Measurements from ENCODE around the gene DIMT1. TPM values are rescaled to one million over a fixed set of nuclear protein-coding genes. Genes with fewer than 3 reads are reported as not detected.

Gene DIMT1
- total RNA-seq, 1 experiment from 2014 or later = 20.8 TPM

- TSS peak; percentile 31 for BruUV-seq (replicated peaks)
- no peak for DNase-seq
- intact Hi-C loops (cut with micrococcal nuclease; ENCODE audit: unreplicated experiment) = no loop called here
- CTCF ChIA-PET = no interaction called here
- Histone ChIP-seq H3K27me3 (ENCODE audit: insufficient read depth, low read depth) (no peaks in the 10 kb centered on the region), H3K4me2 (peak overlapping the region; percentile 90), H3K79me2 (ENCODE audit: low read depth) (peaks cover 60% of the 10 kb centered on the region), H3K36me3 (ENCODE audit: low read depth) (0 out of 2 replicates have a peak, but pooled peaks cover 4% of the 10 kb centered on the region), H3K4me1 (replicated peaks; ENCODE audit: insufficient read depth) (peaks cover 17% of the 10 kb centered on the region), H3K9me3 (ENCODE audit: insufficient read depth, low read depth) (no peaks in the 10 kb centered on the region), H3K9me2 (ENCODE audit: insufficient read depth) (no peaks in the 10 kb centered on the region), H3F3A (ENCODE audit: insufficient read depth, low read depth) (no peaks in the 10 kb centered on the region), H3K27ac (no peak overlapping the region), H2AFZ (no peak overlapping the region), H3K4me3 (peak overlapping the region; percentile 88), H4K20me1 (ENCODE audit: insufficient read depth) (peaks cover 20% of the 10 kb centered on the region)
- POLR2A ChIA-PET (ENCODE audit: unreplicated experiment) = no interaction called here
- TF ChIP-seq, protein P1, sequence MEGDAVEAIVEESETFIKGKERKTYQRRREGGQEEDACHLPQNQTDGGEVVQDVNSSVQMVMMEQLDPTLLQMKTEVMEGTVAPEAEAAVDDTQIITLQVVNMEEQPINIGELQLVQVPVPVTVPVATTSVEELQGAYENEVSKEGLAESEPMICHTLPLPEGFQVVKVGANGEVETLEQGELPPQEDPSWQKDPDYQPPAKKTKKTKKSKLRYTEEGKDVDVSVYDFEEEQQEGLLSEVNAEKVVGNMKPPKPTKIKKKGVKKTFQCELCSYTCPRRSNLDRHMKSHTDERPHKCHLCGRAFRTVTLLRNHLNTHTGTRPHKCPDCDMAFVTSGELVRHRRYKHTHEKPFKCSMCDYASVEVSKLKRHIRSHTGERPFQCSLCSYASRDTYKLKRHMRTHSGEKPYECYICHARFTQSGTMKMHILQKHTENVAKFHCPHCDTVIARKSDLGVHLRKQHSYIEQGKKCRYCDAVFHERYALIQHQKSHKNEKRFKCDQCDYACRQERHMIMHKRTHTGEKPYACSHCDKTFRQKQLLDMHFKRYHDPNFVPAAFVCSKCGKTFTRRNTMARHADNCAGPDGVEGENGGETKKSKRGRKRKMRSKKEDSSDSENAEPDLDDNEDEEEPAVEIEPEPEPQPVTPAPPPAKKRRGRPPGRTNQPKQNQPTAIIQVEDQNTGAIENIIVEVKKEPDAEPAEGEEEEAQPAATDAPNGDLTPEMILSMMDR (conservative IDR thresholded peaks at IDR 0.05) = no peak
- no peak for TF ChIP-seq EZH2 (IDR thresholded peaks at IDR 0.05; ENCODE audit: low read depth)
These were observed 10.0 kb upstream of the DIMT1 start for GRCh38 chr5:62413711-62414110.

DNA sequence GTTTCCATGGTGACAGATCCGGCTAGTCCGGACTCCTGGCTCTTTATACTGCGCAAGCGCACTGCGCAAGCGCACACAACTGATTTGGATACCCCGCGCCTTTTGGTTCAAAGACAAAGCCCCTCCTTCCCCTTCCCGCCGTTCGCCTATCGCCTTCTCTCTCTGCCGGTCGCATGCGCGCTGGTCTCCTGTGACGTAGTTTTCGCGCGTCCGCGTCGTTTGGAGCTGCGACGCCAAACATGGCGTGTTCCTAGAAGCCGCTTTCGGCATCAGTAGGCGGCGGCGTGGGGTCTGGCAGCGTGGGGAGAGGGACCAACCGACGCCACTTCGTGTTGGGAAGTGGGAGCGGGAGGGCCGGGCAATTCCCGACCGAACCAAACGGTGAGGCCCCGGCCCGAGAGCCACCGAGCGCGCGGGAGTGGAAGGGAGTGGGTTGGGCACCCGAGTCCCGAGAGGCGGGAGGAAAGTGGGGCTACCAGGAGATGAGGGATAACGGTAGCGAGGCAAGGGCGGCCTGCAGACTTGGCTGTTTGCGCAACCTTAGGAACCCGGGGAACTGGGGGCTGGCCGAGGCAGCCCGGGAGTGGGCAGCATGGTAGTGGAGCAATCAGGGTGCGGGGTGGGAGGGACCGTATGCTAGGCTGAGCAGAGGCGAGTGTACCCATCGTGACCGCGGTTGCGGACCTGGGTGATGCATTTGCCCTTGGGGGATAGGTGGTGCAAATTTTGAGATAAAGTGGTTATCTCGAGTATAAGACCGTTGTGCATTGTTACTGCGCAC lies 9.0 kb upstream of the DIMT1 start, which contains the start of gene IPO11:
Gene IPO11 (plus strand): TSS at position 215 of the 781 bp plus-strand sequence. CDS start 24,517 bp downstream, outside the sequence.
- no peak for TF ChIP-seq EZH2 (IDR thresholded peaks at IDR 0.05; ENCODE audit: low read depth)
- TF ChIP-seq, protein P1 (conservative IDR thresholded peaks at IDR 0.05) = no peak
- H2AFZ ChIP-seq = peak within 1 kb of the TSS; percentile 90
- peak; percentile 96 for DNase-seq
- H3K27me3 ChIP-seq (ENCODE audit: insufficient read depth, low read depth) = no peaks in the 10 kb centered on the region
- H3K4me1 ChIP-seq (replicated peaks; ENCODE audit: insufficient read depth) = peaks cover 17% of the 10 kb centered on the region
- H3K27ac ChIP-seq = peak within 1 kb of the TSS; percentile 33; the same call in 1 of the 2 replicates
- no peaks in the 10 kb centered on the region for H3K36me3 ChIP-seq (ENCODE audit: low read depth)
- intact Hi-C loops (cut with micrococcal nuclease; ENCODE audit: unreplicated experiment) = loop anchor here (1.0 kb wide), 1 partner anchor 27 kb away; no protein-coding TSS in a partner anchor
- H3K4me2 ChIP-seq = peak within 1 kb of the TSS; percentile 90
- peak within 1 kb of the TSS; percentile 88 for H3K4me3 ChIP-seq
- no peaks in the 10 kb centered on the region for H3K9me2 ChIP-seq (ENCODE audit: insufficient read depth)
- POLR2A ChIA-PET (ENCODE audit: unreplicated experiment) = interaction anchor here (0.6 to 1.6 kb wide), 7 partner anchors 9 to 1429 kb away, joined by 3 to 55 read pairs (median 5); partner anchors contain the start of gene DIMT1
- H3K9me3 ChIP-seq (ENCODE audit: insufficient read depth, low read depth) = no peaks in the 10 kb centered on the region
- CTCF ChIA-PET = no interaction called here
- H3K79me2 ChIP-seq (ENCODE audit: low read depth) = peaks cover 51% of the 10 kb centered on the region
- BruUV-seq (replicated peaks) = no TSS peak
- H3F3A ChIP-seq (ENCODE audit: insufficient read depth, low read depth) = no peaks in the 10 kb centered on the region
- H4K20me1 ChIP-seq (ENCODE audit: insufficient read depth) = peaks cover 20% of the 10 kb centered on the region

GRCh38 chr5:62395210-62395950 lies 8.3 kb downstream of the DIMT1 start:
- Histone ChIP-seq H3K4me2 (no peak overlapping the region), H3K9me3 (ENCODE audit: insufficient read depth, low read depth) (no peaks in the 10 kb centered on the region), H3K4me3 (no peak overlapping the region), H2AFZ (no peak overlapping the region), H3K79me2 (ENCODE audit: low read depth) (no peaks in the 10 kb centered on the region), H3K27ac (no peak overlapping the region), H3F3A (ENCODE audit: insufficient read depth, low read depth) (0 out of 2 replicates have a peak, but pooled peaks cover 6% of the 10 kb centered on the region), H3K27me3 (ENCODE audit: insufficient read depth, low read depth) (no peaks in the 10 kb centered on the region), H3K4me1 (replicated peaks; ENCODE audit: insufficient read depth) (no peaks in the 10 kb centered on the region), H4K20me1 (ENCODE audit: insufficient read depth) (no peaks in the 10 kb centered on the region), H3K36me3 (ENCODE audit: low read depth) (peaks cover 34% of the 10 kb centered on the region), H3K9me2 (ENCODE audit: insufficient read depth) (no peaks in the 10 kb centered on the region)
- ChIA-PET CTCF (no interaction called here), POLR2A (ENCODE audit: unreplicated experiment) (interaction anchor here (0.7 kb wide), 1 partner anchor 60 kb away, joined by 4 read pairs; no protein-coding TSS in a partner anchor)
- TF ChIP-seq, protein P1 (conservative IDR thresholded peaks at IDR 0.05) = no peak
- TF ChIP-seq EZH2 (IDR thresholded peaks at IDR 0.05; ENCODE audit: low read depth) = no peak
- no peak for DNase-seq
- intact Hi-C loops (cut with micrococcal nuclease; ENCODE audit: unreplicated experiment) = no loop called here
- BruUV-seq (replicated peaks) = no TSS peak
